Trophoblast cell (in vitro differentiated cells and primary cell): ENCODE measurements around the gene NKAIN1.
A peak's percentile ranks its signal among the peaks of the same experiment; 100 is the strongest.
"Not testable (repeated sequence)": the region's sequence is repeated elsewhere in the genome, so short reads cannot be mapped to it uniquely, and the experiment has no call there.

Experiments used
- DNase-seq, 2 donors: peaks; one replicate each; pipeline ENCODE4 v3.0.0-alpha.2; 2016
- H2AFZ ChIP-seq: 2 replicates; pipeline ENCODE4 v1.6.1; 2013; ENCODE audit warnings: low read length, moderate library complexity, mild to moderate bottlenecking; ENCODE audit not compliant: insufficient read depth, poor library complexity
- H2AK5ac ChIP-seq: 2 replicates; pipeline ENCODE4 v1.6.1; 2013; ENCODE audit warnings: mild to moderate bottlenecking, low read length
- H2BK120ac ChIP-seq: 2 replicates; pipeline ENCODE4 v1.6.1; 2013; ENCODE audit warnings: low read length, mild to moderate bottlenecking, moderate library complexity; ENCODE audit not compliant: insufficient read depth, poor library complexity
- H2BK12ac ChIP-seq: 2 replicates; pipeline ENCODE4 v1.6.1; 2013; ENCODE audit warnings: mild to moderate bottlenecking, low read length, moderate library complexity
- H2BK5ac ChIP-seq: 2 replicates; pipeline ENCODE4 v1.6.1; 2013; ENCODE audit warnings: low read length, low read depth, moderate library complexity, mild to moderate bottlenecking; ENCODE audit not compliant: poor library complexity
- H3K14ac ChIP-seq: 2 replicates; pipeline ENCODE4 v1.6.1; 2013; ENCODE audit warnings: mild to moderate bottlenecking, low read length
- H3K18ac ChIP-seq: 2 replicates; pipeline ENCODE4 v1.6.1; 2013; ENCODE audit warnings: mild to moderate bottlenecking, low read length
- H3K23ac ChIP-seq: 2 replicates; pipeline ENCODE4 v1.6.1; 2013; ENCODE audit warnings: low read length
- H3K27ac ChIP-seq: 2 replicates; pipeline ENCODE4 v1.5.1; 2013; ENCODE audit warnings: low read depth, mild to moderate bottlenecking, inconsistent platforms, low read length, moderate library complexity
- H3K27me3 ChIP-seq: 2 replicates; pipeline ENCODE4 v1.6.1; 2013; ENCODE audit warnings: inconsistent platforms, mild to moderate bottlenecking, low read length, moderate library complexity; ENCODE audit not compliant: insufficient read depth
- H3K36me3 ChIP-seq, 2 experiments: 1 replicate in 1 of 2; 2 replicates in 1 of 2; pipeline ENCODE4 v1.6.1; 2013; ENCODE audit warnings: low read length in 2 of 2, mild to moderate bottlenecking in 2 of 2, moderate library complexity in 1 of 2; ENCODE audit not compliant: insufficient read depth in 2 of 2, control insufficient read depth in 1 of 2
- H3K4ac ChIP-seq: 2 replicates; pipeline ENCODE4 v1.6.1; 2013; ENCODE audit warnings: low read depth, mild to moderate bottlenecking, low read length, moderate library complexity
- H3K4me1 ChIP-seq, 2 experiments: 1 replicate in 1 of 2; 2 replicates in 1 of 2; pipeline ENCODE4 v1.6.1; 2013; ENCODE audit warnings: low read length in 2 of 2, mild to moderate bottlenecking in 2 of 2, moderate library complexity in 1 of 2; ENCODE audit not compliant: insufficient read depth in 2 of 2, control insufficient read depth in 1 of 2
- H3K4me2 ChIP-seq: 2 replicates; pipeline ENCODE4 v1.6.1; 2013; ENCODE audit warnings: inconsistent platforms, mild to moderate bottlenecking, low read length, moderate library complexity
- H3K4me3 ChIP-seq: 2 replicates; pipeline ENCODE4 v1.5.1; 2013; ENCODE audit warnings: mild to moderate bottlenecking, low read depth, low read length, inconsistent platforms
- H3K79me1 ChIP-seq: one replicate; pipeline ENCODE4 v1.6.1; 2013; ENCODE audit warnings: low read length
- H3K79me2 ChIP-seq: 2 replicates; pipeline ENCODE4 v1.6.1; 2013; ENCODE audit warnings: low read length, mild to moderate bottlenecking; ENCODE audit not compliant: control insufficient read depth, insufficient read depth, poor library complexity
- H3K9ac ChIP-seq: 2 replicates; pipeline ENCODE4 v1.6.1; 2013; ENCODE audit warnings: mild to moderate bottlenecking, low read length
- H3K9me3 ChIP-seq: 2 replicates; pipeline ENCODE4 v1.6.1; 2013; ENCODE audit warnings: low read depth, mild to moderate bottlenecking, control low read depth, inconsistent platforms, low read length; ENCODE audit not compliant: insufficient read depth
- H4K12ac ChIP-seq: 2 replicates; pipeline ENCODE4 v1.6.1; 2013; ENCODE audit warnings: low read depth, mild to moderate bottlenecking, low read length, moderate library complexity
- H4K8ac ChIP-seq: 2 replicates; pipeline ENCODE4 v1.6.1; 2013; ENCODE audit warnings: low read depth, mild to moderate bottlenecking, low read length, moderate library complexity
- H4K91ac ChIP-seq: one replicate; pipeline ENCODE4 v1.6.1; 2013; ENCODE audit warnings: low read depth, mild to moderate bottlenecking, low read length, moderate library complexity
- WGBS: extraction: QIAGEN DNeasy Blood & Tissue Kit; methylation state at CpG from one replicate; pipeline ENCODE4 v1.1.7; 2013; ENCODE audit warnings: missing lambda C conversion rate; ENCODE audit not compliant: insufficient read length, insufficient coverage; ENCODE audit errors: extremely low coverage; 5-methylcytosine and 5-hydroxymethylcytosine counted together

The NKAIN1 gene

GRCh38 chr1:31182352-31182751 is 57.3 kb downstream of the NKAIN1 start:
- Histone ChIP-seq H2BK120ac (no peak overlapping the region), H3K4me1 (peaks cover 0 to 3% of the 10 kb centered on the region in 2 experiments), H2BK5ac (no peak overlapping the region), H3K79me1 (no peaks in the 10 kb centered on the region), H3K4me2 (peak overlapping the region; percentile 43), H3K9ac (no peak overlapping the region), H3K27ac (no peak overlapping the region), H2AFZ (no peak overlapping the region), H4K91ac (no peak overlapping the region), H2AK5ac (no peak overlapping the region), H3K9me3 (peaks cover 2% of the 10 kb centered on the region), H3K18ac (no peak overlapping the region), H3K27me3 (no peaks in the 10 kb centered on the region), H3K36me3 (no peaks in the 10 kb centered on the region), H3K4ac (no peak overlapping the region), H4K8ac (no peak overlapping the region), H3K4me3 (no peak overlapping the region), H2BK12ac (no peak overlapping the region), H3K79me2 (no peaks in the 10 kb centered on the region), H4K12ac (no peak overlapping the region), H3K23ac (no peak overlapping the region), H3K14ac (no peak overlapping the region)
- no CpG with 5 or more reads among the region's 18 CpGs for WGBS
- peak; percentile 73 to 84 for DNase-seq

- no peak overlapping the region for H2AFZ ChIP-seq
- H3K79me2 ChIP-seq: no peaks in the 10 kb centered on the region
- WGBS: no CpG with 5 or more reads among the region's 52 CpGs
- no peak overlapping the region for H3K4me3 ChIP-seq
- no peak overlapping the region for H4K91ac ChIP-seq
- H3K18ac ChIP-seq: no peak overlapping the region
- no peak overlapping the region for H2AK5ac ChIP-seq
- H2BK5ac ChIP-seq: no peak overlapping the region
- DNase-seq: peak; percentile 37 to 83
- H4K8ac ChIP-seq: no peak overlapping the region
- H3K4me1 ChIP-seq: peaks cover 0 to 3% of the 10 kb centered on the region in 2 experiments
- H3K4me2 ChIP-seq: peak overlapping the region; percentile 43
- H3K79me1 ChIP-seq: no peaks in the 10 kb centered on the region
- H3K9me3 ChIP-seq: peaks cover under 1% of the 10 kb centered on the region
- H3K27me3 ChIP-seq: no peaks in the 10 kb centered on the region
- H3K36me3 ChIP-seq: no peaks in the 10 kb centered on the region
- no peak overlapping the region for H3K4ac ChIP-seq
- no peak overlapping the region for H2BK12ac ChIP-seq
- no peak overlapping the region for H3K14ac ChIP-seq
- no peak overlapping the region for H3K9ac ChIP-seq
- H4K12ac ChIP-seq: no peak overlapping the region
- no peak overlapping the region for H3K23ac ChIP-seq
- no peak overlapping the region for H2BK120ac ChIP-seq
- no peak overlapping the region for H3K27ac ChIP-seq
Measured at GRCh38 chr1:31181515-31182343, 58.0 kb downstream of the NKAIN1 start.

GRCh38 chr1:31180338-31180737 is 59.3 kb downstream of the NKAIN1 start:
- H3K18ac ChIP-seq: no peak overlapping the region
- H4K8ac ChIP-seq: no peak overlapping the region
- no peak overlapping the region for H3K23ac ChIP-seq
- no peak overlapping the region for H3K4ac ChIP-seq
- no peaks in the 10 kb centered on the region for H3K27me3 ChIP-seq
- no peak overlapping the region for H4K12ac ChIP-seq
- no peak overlapping the region for H3K4me2 ChIP-seq
- no peak overlapping the region for H3K14ac ChIP-seq
- DNase-seq: no peak
- H4K91ac ChIP-seq: no peak overlapping the region
- no peak overlapping the region for H2BK12ac ChIP-seq
- no CpG with 5 or more reads among the region's 6 CpGs for WGBS
- H3K9ac ChIP-seq: no peak overlapping the region
- peaks cover 0 to 3% of the 10 kb centered on the region in 2 experiments for H3K4me1 ChIP-seq
- H2BK5ac ChIP-seq: no peak overlapping the region
- no peaks in the 10 kb centered on the region for H3K79me2 ChIP-seq
- no peaks in the 10 kb centered on the region for H3K79me1 ChIP-seq
- H3K9me3 ChIP-seq: peaks cover 4% of the 10 kb centered on the region
- H2AFZ ChIP-seq: no peak overlapping the region
- H2AK5ac ChIP-seq: no peak overlapping the region
- no peaks in the 10 kb centered on the region for H3K36me3 ChIP-seq
- no peak overlapping the region for H2BK120ac ChIP-seq
- H3K27ac ChIP-seq: no peak overlapping the region
- H3K4me3 ChIP-seq: no peak overlapping the region

GRCh38 chr1:31176291-31176690 is 63.4 kb downstream of the NKAIN1 start:
- WGBS: no CpG with 5 or more reads among the region's 33 CpGs
- not testable (repeated sequence) for H3K18ac ChIP-seq, H4K91ac ChIP-seq, H2AFZ ChIP-seq, H3K9me3 ChIP-seq, H3K9ac ChIP-seq, H3K36me3 ChIP-seq, H3K27me3 ChIP-seq, H3K27ac ChIP-seq, H4K12ac ChIP-seq, H3K4me3 ChIP-seq, H2AK5ac ChIP-seq, H2BK12ac ChIP-seq, H2BK5ac ChIP-seq, H3K4me2 ChIP-seq, DNase-seq, H3K79me2 ChIP-seq, H3K4ac ChIP-seq, H2BK120ac ChIP-seq, H3K14ac ChIP-seq, H4K8ac ChIP-seq, H3K23ac ChIP-seq
- Histone ChIP-seq H3K4me1 (peaks cover 11% of the 10 kb centered on the region in 2 experiments), H3K79me1 (peaks cover 10% of the 10 kb centered on the region)
